Colon (tissue), 2 donors: ENCODE data around the gene GRIN2A.

ENCODE experiments used
- FAIRE-seq: peaks from 2 replicates; lab custom pipeline; 2012; peaks lifted over from hg19 to GRCh38; lab: Jason Lieb, UNC
- donor health status: control.
- donor health status: control.

GRIN2A gene

DNA sequence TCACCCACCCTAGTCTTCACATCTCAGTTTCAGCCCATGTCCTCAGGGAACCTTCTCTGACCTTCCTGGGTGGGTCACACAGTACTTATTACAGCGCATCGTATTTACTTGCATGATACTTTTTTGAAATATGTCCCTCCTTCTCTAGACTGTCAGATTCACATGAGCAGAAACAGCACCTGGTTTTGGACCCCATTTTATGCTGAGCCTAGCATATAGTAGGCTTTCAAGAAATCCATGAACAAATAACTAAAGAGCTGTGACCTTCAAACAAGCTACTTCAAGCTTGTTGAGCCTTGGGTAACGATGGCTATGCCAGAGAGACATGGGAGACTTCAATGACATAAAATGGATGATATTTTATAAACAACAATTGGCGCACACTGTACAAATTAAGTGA is 150.3 kb downstream of the GRIN2A start:
- no peak for FAIRE-seq

DNA sequence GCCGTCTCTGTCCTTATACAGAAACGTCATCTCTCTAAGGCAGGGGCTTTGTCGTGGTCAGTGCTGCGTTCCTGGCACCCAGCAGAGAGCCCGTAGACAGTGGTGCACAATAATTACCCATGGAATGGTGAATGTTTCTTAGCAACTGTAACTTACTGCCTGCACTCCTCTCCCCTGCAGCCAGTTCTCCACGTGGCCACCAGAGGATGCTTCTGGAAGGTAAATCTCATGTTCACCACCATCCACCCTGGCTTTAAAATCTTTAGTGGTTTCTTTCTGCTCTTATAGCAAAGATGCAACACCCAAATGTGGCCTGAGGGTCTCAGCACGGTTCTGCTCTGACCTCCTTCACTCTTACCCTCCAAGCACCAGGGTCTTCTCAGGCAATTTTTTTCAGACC is 150.8 kb downstream of the GRIN2A start:
- no peak for FAIRE-seq

DNA sequence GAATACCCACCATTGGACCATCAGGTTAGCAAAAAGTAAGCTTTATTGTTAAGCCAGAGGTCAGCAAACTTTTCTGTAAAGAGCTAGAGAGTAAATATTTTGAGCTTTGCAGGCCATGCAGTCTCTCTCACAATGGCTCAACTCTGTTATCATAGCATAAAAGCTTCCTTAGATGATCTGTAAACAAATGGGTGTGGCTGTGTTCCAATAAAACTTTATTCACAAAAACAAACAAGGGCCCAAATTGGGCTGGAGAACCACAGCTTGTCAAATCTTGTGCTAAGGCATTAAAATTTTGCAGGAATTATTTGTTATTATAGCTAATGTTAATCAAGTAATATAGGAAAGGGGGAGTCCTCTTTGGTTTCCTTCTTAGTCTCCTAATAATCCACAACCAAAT is 153.6 kb downstream of the GRIN2A start:
- FAIRE-seq, result no peak

DNA sequence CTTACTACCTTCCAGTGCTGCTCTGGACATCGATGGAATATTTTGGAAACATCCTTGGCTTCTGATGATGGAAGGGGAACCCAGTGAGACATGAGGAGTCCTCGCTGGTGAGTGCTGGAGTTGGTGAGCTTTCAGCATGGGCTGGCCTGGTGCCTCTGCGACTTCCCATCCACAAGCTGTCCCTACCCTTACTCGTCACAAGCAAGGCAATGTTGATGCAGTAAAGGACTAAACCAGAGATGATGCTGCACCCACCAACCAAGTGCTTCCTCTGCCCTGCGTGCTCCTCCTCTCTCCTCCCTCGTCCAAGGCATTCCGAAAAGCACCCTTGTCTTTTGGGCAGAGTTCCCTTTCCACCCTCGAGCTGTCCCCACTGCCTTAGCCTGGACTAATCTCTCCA is 154.7 kb downstream of the GRIN2A start:
- FAIRE-seq, result no peak

DNA sequence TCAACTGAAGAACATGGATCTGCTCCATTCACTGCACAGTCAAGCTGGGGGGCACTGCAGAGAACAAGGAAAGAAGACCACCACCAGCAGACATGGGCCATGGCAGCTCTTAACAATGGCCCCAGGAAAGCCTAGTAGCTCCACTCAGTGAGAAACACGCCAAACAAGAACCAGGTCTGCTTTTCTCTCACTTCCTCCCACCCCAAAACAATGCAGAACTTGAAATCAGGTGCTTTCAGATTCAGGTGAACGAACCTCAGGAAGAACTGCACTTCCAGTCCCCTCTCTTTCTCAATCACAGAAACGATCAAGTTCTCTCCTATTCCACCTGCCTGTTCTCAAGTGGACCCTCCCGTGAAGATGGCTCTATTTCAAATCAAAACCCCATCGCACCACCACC is 155.6 kb downstream of the GRIN2A start:
- no peak for FAIRE-seq

DNA sequence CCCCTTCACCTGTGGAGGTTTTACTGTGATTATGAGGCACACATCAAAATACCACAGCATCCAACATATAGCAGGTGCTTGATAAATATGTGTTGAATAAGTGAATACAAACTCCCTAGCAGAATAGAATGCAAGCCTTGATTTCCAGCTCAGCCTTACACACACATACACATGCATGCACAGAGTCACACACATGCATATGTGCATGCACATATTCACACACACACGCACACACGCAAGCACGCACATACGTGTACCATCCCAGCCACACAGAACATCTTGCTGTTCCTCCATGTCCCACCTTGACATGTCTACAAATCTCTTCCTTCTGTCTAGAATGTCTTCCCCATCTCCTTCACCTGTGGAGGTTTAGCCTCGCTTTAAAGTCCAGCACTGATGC is 160.1 kb downstream of the GRIN2A start:
- FAIRE-seq, result no peak

DNA sequence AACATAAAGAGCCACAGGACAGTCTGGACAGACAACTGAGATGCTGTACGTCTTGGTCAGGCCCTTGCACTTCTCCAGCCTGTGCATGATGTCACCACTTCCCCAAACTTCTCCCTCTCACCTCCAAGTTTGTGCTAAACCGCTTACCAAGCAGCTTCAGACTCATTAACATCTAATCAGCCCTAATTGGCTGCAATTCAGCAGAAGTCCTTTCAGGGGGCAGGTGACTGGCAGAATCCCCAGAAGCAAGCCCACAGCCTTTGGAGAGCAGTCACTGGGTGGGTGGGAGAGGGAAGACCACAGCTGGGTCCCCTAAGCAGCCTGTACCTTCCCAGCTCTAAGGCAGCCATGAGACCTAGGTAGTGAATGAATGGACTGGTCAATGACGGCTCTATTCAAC is 161.4 kb downstream of the GRIN2A start:
- FAIRE-seq, result no peak

DNA sequence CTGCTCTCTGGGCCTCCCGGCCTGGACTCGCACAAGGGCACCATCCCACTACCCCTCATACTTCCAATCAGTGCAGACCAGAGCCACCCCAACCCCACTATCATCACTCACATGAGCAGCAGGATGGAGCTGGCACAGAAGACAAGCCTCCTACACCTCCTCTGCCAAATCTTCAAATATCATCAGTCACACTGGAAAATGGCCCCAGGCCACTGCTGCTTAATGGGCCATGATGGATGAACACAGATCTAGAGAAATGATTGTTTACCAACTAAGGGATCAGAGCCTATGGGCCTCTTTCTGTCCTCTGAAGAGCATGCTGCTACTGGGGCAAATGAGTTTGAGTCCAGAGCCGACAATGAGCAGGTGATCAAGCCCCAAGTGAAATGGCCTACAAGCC is 165.5 kb downstream of the GRIN2A start:
- no peak for FAIRE-seq

DNA sequence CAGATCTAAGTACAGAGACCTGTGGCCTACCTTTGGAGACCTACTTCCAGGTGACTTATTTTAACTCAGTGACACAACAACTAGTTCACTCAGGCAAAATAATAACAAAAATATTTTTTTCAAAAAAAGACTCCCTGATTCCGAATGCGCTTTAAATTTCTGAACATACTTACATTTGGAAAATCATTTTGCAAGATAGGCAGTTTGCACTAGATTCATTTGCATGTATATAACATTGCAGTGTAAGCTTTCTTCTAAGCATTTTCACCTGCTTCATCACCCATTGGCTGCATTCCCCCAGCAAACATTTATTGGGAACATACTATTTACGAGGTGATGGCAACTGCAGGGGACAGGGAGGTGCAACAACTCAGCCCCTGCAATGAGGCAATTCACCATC is 166.8 kb downstream of the GRIN2A start:
- no peak for FAIRE-seq

DNA sequence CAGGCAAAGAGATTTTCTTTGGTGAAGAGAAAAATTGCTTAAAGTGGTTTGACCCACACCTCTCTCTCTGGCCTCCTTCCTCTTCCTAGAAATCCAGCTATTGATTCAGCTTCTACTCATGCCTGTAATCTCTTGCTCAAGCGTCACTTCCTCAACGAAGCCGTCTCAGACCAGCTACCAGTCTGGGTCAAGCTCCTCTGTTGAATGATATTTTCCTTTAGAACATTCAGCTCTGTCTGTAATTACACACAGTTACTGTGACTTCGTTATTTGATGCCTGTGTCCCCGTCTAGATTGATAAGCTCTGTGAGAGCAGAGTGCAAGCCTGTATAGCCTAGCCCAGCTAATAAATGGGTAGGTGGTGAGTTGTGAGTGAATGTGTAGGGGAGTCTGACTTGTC is 168.5 kb downstream of the GRIN2A start:
- FAIRE-seq, result no peak

DNA sequence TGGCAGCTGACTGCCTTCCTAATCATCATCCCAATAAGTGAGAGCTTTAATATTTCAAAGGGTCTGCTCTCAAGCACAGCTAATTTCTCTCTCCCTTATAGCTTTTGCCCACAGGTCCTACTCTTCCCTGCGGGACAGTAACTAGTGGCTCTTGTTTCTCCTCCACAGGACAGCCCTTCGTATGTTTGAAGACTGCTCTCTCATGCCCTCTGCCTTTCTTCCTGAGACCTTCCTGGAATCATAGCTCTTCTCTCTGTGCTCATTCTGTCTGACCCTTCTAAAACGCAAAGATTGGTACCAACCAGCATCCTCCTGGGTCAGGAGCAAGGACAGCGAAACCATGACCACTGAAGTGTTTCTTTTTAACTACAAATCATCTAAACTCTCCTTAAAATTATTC is 168.9 kb downstream of the GRIN2A start:
- no peak for FAIRE-seq

DNA sequence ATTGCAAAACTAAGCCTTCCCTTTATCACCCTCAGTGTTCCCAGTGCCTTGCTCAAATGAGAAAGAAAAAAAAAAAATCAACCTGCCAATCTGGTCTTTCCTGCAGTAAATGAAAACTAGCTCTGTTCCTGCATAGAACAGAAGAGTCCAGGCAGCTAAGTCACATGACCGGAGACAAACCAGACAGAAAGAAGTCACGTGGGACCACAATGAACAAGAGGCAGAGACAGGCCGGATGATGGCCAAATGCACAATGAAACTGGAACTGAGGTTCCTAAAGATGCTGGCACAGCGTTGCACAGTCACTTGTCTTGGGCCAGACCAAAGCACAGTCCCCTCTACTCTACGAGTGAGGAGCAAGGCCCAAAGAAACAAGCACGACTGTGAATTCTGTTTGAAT is 172.5 kb downstream of the GRIN2A start:
- no peak for FAIRE-seq

DNA sequence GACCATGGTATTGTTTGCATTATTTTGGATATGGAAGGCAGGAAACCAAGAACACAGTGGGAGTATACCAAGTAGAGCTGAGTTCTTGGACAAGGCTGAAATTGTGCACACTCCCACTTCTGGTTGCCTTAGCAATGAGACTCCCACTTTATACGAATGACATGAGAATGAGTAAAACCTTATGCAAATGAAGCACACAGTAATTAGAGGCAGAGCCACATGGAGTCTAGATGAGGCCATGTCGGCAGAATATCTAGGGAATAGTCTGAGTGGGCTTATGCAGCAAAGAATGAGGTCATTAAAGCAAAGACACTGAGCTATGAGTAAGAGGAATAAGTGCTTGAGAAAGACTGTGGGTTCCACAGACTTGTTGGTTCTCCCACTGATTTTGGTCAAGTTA is 178.7 kb downstream of the GRIN2A start:
- no peak for FAIRE-seq

DNA sequence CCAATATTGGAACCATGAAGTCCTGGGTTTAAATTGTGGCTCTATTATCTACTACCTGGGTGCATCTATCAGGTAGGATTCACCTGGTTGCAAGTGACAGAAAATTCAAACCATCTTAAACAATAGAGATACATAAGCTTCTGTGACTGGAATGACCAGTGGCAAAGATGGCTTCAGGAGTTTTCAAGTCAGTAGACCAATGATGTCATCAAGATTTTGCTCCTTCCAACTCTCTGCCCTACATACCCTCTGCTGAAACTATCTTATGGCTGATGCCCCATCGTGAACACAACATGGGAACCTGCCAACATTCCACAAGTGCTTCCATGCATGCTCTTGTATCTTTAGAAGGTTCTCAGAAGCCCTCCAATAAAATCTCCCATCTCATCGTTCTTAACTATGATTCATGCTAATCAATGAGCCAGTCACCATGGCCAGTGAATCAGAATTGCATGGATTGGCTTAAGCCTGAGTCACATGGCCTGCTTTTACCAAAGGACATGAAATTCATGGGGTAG is 180.9 kb downstream of the GRIN2A start:
- FAIRE-seq, result no peak

DNA sequence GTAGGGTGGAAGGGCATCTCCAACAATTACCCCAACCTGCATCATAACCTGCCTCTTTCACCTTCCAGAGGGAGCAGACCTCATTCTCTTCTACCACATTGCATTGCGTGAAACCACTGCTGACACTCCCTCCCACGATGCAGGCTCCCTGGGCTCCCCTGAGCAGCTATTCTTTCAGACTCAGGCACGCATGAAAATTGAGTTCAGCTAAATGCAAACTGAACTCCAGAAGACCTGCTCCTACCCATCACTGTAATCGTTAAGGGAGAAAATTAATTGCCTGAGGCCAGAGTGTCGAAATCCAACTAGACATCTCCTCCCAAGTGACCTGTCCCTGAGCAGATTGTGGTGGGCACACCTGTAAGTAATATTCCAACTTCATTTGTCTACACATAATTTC is 186.0 kb downstream of the GRIN2A start:
- FAIRE-seq, result no peak

DNA sequence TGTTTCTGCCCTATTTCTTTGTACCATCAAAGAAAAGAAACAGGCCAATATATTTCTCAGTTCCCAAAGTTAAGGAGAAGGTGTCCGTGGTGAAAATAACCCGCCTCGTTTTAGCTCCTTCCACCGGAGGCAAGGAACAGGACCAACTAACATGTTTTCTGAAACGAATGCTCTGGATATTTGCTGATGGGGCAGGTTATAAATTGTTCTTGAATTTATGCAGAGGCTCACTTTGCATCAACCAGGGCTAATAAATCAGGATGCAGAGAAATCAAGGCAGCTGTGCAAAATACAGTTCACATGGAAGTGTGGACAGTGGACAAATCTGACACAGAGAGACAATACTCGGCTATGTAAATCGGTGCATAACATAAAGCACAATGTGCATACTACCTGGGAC is 189.8 kb downstream of the GRIN2A start:
- FAIRE-seq, result no peak

DNA sequence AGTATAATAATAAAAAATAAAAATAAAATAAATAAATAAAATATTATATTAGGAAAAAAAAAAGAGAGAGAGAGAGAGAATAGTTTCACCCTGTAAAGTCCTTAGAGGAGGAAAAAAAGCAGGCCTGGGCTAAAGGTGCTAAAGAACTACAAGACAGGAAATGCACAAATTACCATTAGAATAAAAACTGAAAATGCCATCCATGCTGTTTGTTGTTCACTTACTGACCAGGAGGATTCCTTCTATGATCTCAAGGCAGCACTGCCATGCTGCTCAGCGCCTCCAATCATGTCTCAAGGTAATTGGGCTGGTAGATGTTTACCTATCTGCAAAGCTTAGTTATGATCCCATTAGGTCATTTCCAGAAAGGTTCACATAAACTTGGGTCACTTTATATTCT is 201.2 kb downstream of the GRIN2A start:
- FAIRE-seq, result no peak

DNA sequence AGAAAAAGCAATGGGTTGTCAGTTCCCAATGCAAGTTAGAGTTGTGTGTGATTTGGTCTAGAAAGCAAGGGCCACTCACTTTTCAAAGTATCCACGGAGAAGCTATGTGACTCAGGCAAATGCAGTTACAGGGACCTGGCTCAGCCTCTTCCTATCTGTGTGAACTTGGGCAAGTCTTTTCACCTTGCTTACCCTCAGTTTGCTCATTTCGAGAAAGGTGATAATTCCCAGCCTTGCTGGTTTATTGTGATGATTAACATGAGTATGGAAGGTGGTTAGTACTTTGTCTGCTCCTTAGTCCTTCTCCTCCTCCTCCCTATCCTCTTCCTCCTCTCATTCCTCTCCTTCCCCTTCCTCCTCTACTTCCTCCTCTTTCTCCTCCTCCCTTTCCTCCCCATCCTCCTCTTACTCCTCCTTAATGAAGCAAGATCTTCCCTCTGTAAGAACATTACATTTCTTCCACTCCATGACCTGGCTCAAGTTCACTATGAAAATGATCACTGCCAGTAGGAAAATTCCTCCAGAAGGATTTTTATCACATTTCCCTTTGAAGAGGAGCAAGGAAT is 204.0 kb downstream of the GRIN2A start:
- FAIRE-seq, result no peak

DNA sequence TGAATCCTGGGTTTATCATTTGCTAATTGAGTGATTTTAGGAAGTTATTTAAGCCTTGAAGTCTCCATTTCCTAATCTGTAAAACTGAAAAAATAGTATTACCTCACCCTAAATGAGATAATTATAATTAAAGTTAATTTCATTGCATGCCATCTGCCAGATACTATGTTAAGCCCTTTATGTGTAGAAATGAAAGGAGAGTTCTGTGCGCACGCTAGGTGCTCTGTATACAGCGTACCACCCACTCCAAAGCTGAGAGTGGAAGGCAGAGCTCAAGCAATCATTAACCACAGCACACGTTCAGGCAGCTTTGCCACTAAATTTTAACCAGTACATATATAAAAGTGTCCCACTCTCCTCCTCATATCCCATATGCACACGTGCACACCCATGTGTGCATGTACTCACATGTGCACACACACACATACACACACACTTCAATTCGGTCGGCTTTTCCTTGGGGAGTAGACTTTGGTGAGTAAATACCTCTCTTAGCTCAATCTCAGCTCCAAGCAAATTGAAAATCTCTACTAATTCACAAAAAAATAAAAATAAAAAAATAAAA is 204.8 kb downstream of the GRIN2A start:
- no peak for FAIRE-seq

DNA sequence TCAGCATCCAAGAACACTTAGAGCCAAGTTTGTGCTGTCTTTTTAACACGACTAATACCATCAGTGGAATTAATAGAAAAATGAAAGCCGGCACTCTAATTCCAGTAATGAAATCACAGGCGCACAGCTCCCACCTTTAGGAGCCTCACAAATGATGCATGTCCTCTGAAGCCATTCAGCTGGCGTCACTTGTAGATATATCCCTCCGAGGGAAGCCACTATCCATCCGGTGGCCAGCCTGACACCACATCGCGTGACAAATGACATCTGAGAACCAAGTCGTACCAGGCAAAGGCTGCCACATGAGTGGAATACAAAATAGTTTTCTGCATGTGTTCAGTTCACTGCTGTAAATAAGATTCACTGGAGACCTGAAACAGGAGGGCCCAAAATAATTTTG is 205.6 kb downstream of the GRIN2A start:
- no peak for FAIRE-seq

DNA sequence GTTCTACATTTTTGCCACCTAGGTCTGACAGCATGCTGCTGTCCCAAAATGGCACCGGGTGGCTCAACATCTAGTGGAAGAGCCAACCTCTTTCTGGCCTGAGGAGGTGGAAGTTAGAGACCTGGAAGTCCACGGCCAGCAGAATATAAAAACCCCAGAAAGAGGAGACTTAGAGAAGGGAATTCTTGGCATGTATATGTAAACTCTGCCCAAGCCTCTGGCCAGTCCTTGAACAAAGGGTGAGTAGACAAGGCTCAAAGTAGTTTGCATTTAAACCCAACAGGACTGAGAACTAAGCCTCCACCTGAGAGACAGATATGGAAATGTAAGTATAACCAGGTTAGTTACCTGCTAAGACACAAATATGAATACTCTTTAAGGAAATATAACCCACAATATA is 210.3 kb downstream of the GRIN2A start:
- FAIRE-seq, result no peak

DNA sequence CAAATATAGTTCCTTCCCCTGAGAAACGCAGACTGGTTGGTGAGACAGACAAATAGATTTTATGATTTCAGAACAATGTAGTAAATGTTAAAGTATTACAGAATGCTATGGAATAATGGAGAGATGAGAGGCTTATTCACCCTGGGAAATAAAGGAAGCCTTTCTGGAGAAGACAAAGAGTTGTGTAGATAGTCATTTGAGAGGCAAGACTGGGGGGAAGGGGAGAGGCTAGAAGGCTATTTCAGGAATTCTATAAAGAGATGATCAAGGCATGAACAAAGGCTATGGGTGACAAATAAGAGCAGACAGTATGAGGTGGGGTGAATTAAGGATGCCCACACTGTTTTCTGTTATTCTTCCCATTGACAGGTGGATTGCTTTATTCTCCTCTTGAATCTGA is 211.4 kb downstream of the GRIN2A start:
- no peak for FAIRE-seq

DNA sequence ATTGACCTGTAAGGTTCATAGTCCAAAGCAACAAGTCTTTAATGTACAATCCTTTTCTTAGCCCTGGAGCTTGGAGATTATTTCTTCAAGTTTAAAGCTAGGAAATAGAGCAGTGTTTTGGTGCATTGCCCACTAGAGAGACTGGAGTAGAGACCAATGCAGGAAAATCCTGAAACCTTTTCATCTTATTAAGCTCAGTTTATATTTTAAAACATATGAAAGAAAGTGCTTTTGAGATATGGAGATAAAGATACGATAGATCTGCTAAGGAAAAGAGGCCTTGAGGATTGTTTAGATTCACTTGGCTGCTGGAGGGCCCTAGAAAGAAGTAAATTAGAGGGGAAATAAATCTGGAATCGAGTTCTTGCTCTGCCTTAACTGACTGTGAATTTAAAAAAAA is 212.0 kb downstream of the GRIN2A start:
- FAIRE-seq, result no peak

DNA sequence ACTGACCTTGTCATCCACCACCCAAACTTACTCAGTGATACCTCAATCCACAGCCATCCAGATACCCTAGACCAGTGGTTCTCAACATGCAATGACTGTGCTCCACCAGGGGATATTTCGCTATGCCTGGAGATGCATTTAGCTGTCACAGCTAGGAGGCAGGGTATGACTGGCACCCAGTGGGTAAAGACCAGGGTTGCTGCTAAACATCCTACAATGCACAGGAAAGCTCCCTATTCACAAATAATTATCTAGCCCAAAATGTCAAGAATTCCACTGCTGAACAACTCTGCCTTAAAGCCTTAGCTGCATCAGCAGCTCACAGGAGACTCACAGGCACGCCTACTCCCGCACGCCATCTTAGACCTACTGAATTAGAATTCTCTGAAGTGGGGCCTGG is 212.6 kb downstream of the GRIN2A start:
- FAIRE-seq, result no peak
